H1 (cell line): ENCODE data around the gene METTL18. TPM values are rescaled to one million over a fixed set of nuclear protein-coding genes. Genes with fewer than 3 reads are reported as not detected.

ENCODE experiments used
- EP300 ChIP-seq, 2 experiments: IDR thresholded peaks; 1 replicate in 1 of 2; 2 replicates in 1 of 2; pipeline ENCODE4 v1.6.1; 2011 to 2012; ENCODE audit warnings: low read depth in 2 of 2, low read length in 2 of 2, mild to moderate bottlenecking in 2 of 2, borderline replicate concordance in 1 of 2, inconsistent platforms in 1 of 2, moderate library complexity in 1 of 2
- MAFK ChIP-seq: IDR thresholded peaks from 2 replicates; pipeline ENCODE4 v1.6.1; 2012; ENCODE audit warnings: low read depth, mild to moderate bottlenecking, improper control_type of control experiment, low read length
- NANOG ChIP-seq: IDR thresholded peaks from 2 replicates; pipeline ENCODE4 v1.6.1; 2011; ENCODE audit warnings: low read length, low read depth, mild to moderate bottlenecking, inconsistent platforms; ENCODE audit not compliant: insufficient read depth, poor library complexity, severe bottlenecking
- RNF2 ChIP-seq: fragments of 200-900, 300-1000 bp; sonication (generic); IDR thresholded peaks from 2 replicates; pipeline ENCODE4 v1.7.1; 2016; ENCODE audit warnings: borderline replicate concordance, low read depth, mild to moderate bottlenecking, antibody characterized with exemption, low read length; ENCODE audit not compliant: poor library complexity, severe bottlenecking; ENCODE audit errors: missing control alignments
- RXRA ChIP-seq: IDR thresholded peaks from 2 replicates; pipeline ENCODE4 v1.6.1; 2011; ENCODE audit warnings: low read depth, mild to moderate bottlenecking, low read length, moderate library complexity; ENCODE audit not compliant: insufficient read depth
- SAP30 ChIP-seq: fragments of 300-600 bp; sonication (generic); IDR thresholded peaks from 2 replicates; pipeline ENCODE4 v1.7.1; 2012; ENCODE audit warnings: low read length, moderate library complexity, mild to moderate bottlenecking, inconsistent platforms; ENCODE audit not compliant: insufficient read depth, insufficient replicate concordance
- YY1 ChIP-seq: IDR thresholded peaks from 2 replicates; pipeline ENCODE4 v1.6.1; 2011; ENCODE audit warnings: low read depth, mild to moderate bottlenecking, low read length
- polyA plus RNA-seq, 7 experiments: library from polyadenylated mRNA; depleted of rRNA in 3 of 7; stranded (reverse) in 5 of 7; unstranded in 2 of 7; fragments of >200 nt in 5 of 7; fragments of 200-250 nt in 2 of 7; gene quantifications; 1 replicate in 5 of 7; 2 replicates in 1 of 7; 4 replicates in 1 of 7; pipeline versions ENCODE4 v1.2.1 to v1.2.3, GENCODE V29; 2011 to 2013; ENCODE audit warnings: missing spikeins in 2 of 7, mixed read lengths in 2 of 7
- total RNA-seq: library from RNA; stranded (reverse); fragmentation: NEBNext Ultra II Directional; extraction: Animal tissue kit (Norgen Biotek cat#: 25700); gene quantifications from 2 replicates; pipeline ENCODE4 v1.2.1, GENCODE V29; 2021

Gene METTL18
- total and polyA plus RNA-seq, 2 of the 8 experiments (the other 6 are each of a cell fraction or from before 2014, with no cell fraction given) = 1.4 to 7.6 TPM

DNA sequence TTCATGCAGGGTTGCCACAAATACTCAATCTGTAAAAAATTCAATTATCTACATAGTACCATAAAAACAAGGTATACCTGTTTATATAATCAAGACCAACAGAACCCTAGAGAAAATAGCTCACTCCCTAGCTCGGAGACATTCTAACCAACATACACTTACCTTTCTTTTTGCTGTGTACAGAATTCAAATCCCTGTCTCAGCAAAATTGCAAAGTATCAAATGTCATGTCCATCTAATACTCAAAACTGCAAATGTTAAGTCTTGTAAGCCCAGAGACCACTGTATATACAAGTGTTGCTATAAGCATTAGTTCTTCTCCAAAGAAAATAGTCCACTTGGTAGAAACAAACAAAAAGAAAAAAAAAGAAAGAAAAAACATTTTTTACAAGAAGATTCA, 44.7 kb downstream of the METTL18 start (continued):
- TF ChIP-seq SAP30 (no peak), RXRA (no peak), EP300 (IDR thresholded peaks at IDR 0.05; ENCODE audit: borderline replicate concordance in 1 of 2, low read depth in 2 of 2, low read length in 2 of 2) (no peak), YY1 (no peak), MAFK (no peak), RNF2 (no peak), NANOG (no peak)
